Activated CD4-positive, alpha-beta T cell treated with anti-CD3 and anti-CD28 coated beads for 4 hours (primary cell): ENCODE measurements around the gene BRINP3.
"Not testable (repeated sequence)": the region's sequence is repeated elsewhere in the genome, so short reads cannot be mapped to it uniquely, and the experiment has no call there.

ENCODE experiments used
- DNase-seq, 2 donors: peaks; one replicate each; pipeline ENCODE4 v3.0.0-alpha.2; 2020

Gene BRINP3

GRCh38 chr1:190176776-190177175 lies 300.9 kb downstream of the BRINP3 start:
- DNase-seq = no peak

DNA sequence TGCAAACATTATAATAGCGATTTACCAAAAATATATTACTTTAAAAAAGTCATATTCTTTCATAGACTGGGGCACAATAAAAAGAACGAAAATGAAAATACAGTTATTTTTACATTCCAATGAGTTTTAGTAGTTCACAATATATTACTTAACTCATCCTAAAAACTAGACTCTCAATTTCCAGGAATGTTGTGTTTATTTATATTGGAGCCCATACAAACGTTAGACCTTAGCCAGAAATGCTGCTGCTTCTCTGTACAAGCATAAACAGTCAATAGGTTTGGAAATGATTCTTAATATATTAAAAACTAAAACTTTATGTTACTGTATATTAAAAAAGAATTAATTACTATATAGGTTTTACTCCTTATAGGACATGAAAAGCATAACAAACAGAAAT lies 302.3 kb downstream of the BRINP3 start:
- DNase-seq = no peak

- DNase-seq = no peak
These were observed 304.8 kb downstream of the BRINP3 start for GRCh38 chr1:190172651-190173430.

DNA sequence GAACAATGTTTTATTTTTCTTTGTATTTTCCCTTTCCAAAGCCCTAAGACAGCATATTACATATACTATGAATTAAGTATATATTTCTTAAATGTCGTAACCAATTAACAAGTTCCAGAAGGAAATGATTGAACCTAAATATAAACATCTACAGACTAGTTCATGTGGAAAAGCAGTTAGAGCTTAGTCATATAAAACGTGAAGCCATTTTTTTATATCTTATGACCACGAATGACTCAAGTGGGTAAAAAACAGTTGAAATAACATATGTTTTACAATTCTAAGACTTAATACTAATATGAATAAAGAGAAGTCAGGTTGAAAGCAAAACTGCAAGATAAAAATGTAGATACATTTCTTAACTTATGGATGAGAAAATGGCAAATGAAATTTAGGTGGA lies 307.3 kb downstream of the BRINP3 start:
- no peak for DNase-seq

- no peak for DNase-seq
These were observed 308.2 kb downstream of the BRINP3 start for GRCh38 chr1:190169311-190170067.

DNA sequence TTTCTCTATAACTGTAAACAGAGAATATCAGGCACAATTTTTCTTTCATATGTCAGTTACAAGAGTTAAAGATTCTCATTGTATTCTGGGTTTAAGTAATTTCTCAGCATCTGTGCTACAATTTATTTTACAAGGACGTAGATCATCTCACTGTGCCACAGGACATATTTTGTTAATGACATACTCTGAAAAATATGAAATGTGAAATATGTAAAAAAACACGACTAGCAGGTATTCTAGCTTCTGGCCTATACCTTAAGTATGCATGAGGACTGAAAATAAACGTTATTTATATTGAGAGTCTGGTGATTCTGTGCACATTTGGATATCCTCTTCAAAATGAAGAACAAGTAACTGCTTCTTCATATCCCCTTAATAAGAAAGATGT lies 308.8 kb downstream of the BRINP3 start:
- DNase-seq = no peak

GRCh38 chr1:190168116-190168892 lies 309.4 kb downstream of the BRINP3 start:
- DNase-seq = no peak

GRCh38 chr1:190159146-190159545 lies 318.5 kb downstream of the BRINP3 start:
- no peak for DNase-seq

DNA sequence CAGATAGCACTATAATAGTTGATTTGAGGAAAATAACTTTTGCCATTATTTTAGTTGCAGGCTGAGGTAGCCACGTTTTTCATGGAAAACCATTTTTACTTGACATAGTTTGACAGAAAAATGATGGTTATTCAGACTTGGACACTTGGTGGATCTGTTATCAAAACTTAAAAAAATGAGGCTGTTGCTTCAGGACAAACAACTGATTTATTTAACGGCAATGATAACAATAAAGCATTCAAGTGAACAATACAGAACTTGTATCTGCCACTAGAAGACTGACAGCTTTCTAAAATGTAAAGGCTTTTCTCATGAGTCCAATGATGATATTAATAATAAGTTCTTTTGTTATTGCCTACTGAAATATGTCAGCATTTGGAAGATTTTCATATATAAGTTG lies 322.9 kb downstream of the BRINP3 start:
- DNase-seq = no peak

GRCh38 chr1:190147616-190148015 lies 330.0 kb downstream of the BRINP3 start:
- no peak for DNase-seq

DNA sequence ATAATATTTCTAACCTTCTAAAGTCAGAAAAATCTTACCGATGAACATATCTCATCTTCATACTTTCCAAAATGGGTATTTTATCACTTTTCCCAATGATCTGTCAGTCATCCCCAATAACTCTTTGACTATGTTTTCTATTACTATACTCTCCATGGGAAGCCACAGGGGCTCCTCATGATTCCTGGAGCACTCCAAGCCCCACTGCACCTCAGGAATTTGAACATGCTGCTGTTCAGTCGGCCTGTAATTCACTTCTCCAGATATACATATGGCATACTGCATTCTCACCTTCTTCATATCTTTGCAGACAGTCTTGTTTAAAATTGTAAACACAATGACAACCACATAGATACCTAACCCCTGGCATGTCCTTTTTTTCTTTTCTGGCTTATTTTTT lies 333.0 kb downstream of the BRINP3 start:
- no peak for DNase-seq

- no peak for DNase-seq
These were observed 337.0 kb downstream of the BRINP3 start for GRCh38 chr1:190140644-190141043.

DNA sequence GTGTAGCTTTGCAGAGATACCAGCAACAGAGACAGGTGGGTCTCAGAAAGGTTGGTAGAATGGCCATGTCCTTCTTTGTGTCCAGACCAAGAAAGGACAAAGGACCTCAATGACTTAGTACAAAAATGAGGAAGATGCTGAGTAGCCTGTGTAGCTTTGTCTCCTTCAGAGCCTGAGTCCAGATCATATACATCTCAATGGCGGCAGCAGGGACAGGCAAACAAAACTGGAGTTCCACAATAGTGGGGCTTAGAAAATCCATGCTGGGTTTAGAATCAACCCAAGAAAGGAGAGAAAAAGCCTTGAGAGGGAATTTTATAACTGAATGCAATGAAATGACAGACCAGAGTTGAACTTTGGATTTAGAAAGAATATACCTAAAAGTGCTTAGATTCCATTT lies 339.0 kb downstream of the BRINP3 start:
- no peak for DNase-seq

DNA sequence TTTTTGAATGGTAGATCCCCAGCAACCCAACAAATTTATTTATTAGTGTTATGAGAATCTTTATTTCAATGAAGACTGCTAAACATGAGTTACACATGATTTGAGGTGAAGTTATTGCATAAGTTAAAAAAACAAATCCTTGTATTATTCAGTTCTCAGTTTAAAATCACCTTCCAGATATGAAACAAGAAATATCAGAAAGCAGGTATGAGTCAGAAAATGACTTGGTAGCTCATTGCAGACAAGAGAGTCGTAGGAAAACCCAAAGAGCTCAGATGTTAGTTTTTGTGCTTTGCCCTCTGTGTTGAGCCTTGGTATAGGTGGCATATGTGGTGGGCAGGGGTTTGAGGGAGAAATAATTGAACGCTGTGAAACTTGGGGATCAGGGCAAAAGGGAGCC lies 339.4 kb downstream of the BRINP3 start:
- no peak for DNase-seq

DNA sequence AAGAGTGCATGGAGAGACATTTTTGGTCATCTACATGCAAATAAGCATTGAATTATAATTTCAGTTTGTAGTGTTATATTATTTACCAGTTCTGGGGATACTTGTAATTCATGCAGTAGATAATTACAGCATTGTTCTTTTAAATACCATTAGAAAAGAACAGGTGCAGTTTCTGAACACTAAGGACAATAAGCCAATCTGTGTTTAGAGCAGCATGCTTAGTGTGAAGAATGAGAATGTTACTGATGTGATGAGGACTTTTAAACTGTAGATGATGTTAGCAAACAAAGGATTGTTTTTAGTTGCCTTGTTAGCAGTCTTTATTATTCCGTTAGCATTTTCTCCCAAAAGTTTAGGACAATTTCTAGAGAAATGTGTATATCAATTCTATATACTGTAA lies 348.3 kb downstream of the BRINP3 start:
- DNase-seq = no peak

GRCh38 chr1:190126728-190127127 lies 350.9 kb downstream of the BRINP3 start:
- DNase-seq = no peak

- DNase-seq = no peak
These were observed 353.6 kb downstream of the BRINP3 start for GRCh38 chr1:190124068-190124467.

GRCh38 chr1:190120564-190120963 lies 357.1 kb downstream of the BRINP3 start:
- DNase-seq = not testable (repeated sequence)

GRCh38 chr1:190119683-190120082 lies 358.0 kb downstream of the BRINP3 start:
- no peak for DNase-seq

- no peak for DNase-seq
These were observed 360.7 kb downstream of the BRINP3 start for GRCh38 chr1:190116921-190117320.

DNA sequence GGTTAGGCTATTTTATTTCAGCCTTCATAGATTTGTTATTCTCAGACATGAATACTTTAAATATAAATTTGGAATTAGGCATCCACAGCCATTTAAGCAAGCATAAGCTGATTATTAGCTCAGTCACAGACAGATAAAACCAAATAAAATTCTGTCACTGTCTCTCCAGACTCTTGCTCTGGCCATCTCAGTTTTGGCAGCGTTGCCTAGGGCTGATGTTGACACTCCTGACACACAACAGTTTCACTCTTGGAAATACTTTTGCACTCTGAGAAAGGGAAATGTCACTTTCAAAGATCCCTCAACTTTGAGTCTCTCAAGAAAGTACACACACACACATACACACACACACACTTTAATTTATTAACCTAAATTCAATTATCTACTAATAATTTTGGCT lies 372.7 kb downstream of the BRINP3 start:
- no peak for DNase-seq

- DNase-seq = no peak
These were observed 374.8 kb downstream of the BRINP3 start for GRCh38 chr1:190102757-190103326.

DNA sequence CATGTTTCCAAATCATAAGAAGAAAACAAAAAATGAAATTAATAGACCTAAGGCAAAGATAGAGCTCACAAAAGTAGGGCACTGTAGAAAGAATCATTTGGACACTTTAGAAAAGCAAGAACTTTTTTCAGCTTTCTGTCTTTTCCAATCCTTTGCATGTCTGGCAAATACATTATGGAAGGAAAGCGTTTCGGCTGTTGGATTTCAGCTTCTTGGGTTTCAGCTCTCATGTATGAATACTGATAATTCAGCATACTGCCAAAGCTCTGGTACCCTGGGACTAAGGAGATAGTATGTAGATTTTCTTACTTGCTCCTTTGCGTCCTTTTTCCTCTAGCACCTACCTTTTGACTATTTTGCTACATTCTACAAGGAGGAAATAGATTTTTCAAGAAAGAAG lies 375.9 kb downstream of the BRINP3 start:
- DNase-seq = no peak
